ENCODE measurements around the gene TRMT2A.

Gene TRMT2A

DNA sequence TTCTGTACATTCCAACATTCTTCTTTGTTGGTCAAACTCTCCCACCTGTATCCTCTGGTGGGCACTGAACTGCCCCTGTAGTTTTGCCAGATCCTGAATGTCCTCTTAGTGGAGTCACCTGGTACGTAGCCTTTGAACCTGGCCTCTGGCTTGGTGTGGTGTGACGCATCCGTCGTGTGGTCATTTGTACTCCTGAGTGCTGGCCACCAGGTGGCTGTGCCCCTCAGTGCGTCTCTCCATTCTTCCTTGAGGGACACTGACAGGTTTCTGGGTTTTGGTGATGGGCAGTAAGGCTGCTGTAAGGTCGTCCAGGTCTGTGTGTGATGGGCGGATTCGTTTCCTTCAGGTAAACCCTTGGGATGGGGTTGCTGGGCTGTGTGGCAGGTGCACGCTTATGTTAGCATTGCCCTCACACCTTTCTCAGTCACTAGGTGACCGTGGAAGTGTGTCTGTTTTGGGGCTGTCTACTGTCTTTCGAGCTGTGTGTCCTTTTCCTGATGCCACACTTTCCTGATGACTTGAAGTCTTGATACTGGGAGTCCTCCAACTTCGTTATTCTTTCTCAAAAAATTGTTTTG is 14.7 kb downstream of the TRMT2A start:
- Histone ChIP-seq H2AK5ac (ENCODE audit: low read depth, low read length) (no peak overlapping the region), H2BK120ac (ENCODE audit: low read depth, low read length) (no peak overlapping the region), H4K91ac (ENCODE audit: low read depth, low read length, poor library complexity) (no peak overlapping the region), H3K9ac (ENCODE audit: low read depth, low read length, poor library complexity) (no peak overlapping the region), H3K79me1 (ENCODE audit: low read depth, low read length) (peaks cover 12% of the 10 kb centered on the region), H3K23ac (ENCODE audit: low read depth, low read length, poor library complexity) (no peak overlapping the region), H2BK15ac (ENCODE audit: low read length) (no peak overlapping the region), H3K14ac (ENCODE audit: low read length) (no peak overlapping the region), H4K8ac (ENCODE audit: low read depth, low read length) (no peak overlapping the region), H3K9me3 (replicated peaks in 1 of 2; ENCODE audit: control insufficient read depth in 2 of 2, insufficient read depth in 1 of 2, low read depth in 1 of 2, low read length in 2 of 2) (peaks cover 0 to 2% of the 10 kb centered on the region in 2 donors), H3K18ac (ENCODE audit: low read length) (no peak overlapping the region), H3K4me1 (ENCODE audit: control insufficient read depth in 2 of 2, insufficient read depth in 1 of 2, low read depth in 1 of 2, low read length in 2 of 2) (no peaks in the 10 kb centered on the region), H3K4ac (ENCODE audit: low read length) (no peak overlapping the region), H3K27me3 (ENCODE audit: control insufficient read depth in 3 of 3, insufficient read depth in 3 of 3, low read depth in 1 of 3, low read length in 3 of 3) (no peaks in the 10 kb centered on the region), H3K4me3 (ENCODE audit: low read length in 2 of 2) (no peak overlapping the region), H2BK5ac (ENCODE audit: low read length) (no peak overlapping the region), H2AFZ (ENCODE audit: low read length) (no peak overlapping the region), H3K36me3 (replicated peaks in 1 of 2; ENCODE audit: control insufficient read depth in 2 of 2, insufficient read depth in 2 of 2, low read length in 2 of 2) (peaks cover 68 to 96% of the 10 kb centered on the region in 2 donors), H2BK12ac (ENCODE audit: low read length) (no peak overlapping the region), H3K4me2 (ENCODE audit: insufficient read depth, low read length, poor library complexity, severe bottlenecking) (no peak overlapping the region), H3K27ac (replicated peaks; ENCODE audit: low read length) (no peak overlapping the region)
- DNase-seq (ENCODE audit: low spot score) = no peak
- no CpG with 5 or more reads among the region's 12 CpGs for WGBS, 2 donors (ENCODE audit: extremely low coverage in 2 of 2, insufficient read length in 2 of 2, insufficient replicate concordance in 1 of 2)

DNA sequence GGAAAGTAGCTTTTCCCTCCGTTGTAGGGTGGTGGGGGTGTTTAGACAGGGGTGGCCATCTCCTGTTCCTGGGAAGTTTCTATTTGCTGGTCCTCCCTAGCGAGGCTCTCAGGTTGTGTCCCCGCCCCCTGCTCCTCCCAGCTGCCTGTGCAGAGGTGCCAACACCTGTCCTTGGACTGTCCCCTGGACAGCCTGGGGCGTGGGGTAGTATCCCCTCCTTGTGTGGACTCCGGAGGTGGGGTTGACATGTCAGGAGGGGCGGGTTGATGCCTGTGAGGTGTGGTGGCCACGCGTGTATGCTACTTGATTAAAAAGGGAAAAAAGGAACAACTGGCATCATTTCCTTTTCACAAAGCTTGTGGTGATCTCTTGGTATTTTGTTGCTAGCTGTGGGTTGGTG is 15.4 kb downstream of the TRMT2A start:
- H4K91ac ChIP-seq (ENCODE audit: low read depth, low read length, poor library complexity) = no peak overlapping the region
- peaks cover 64 to 96% of the 10 kb centered on the region in 2 donors for H3K36me3 ChIP-seq (replicated peaks in 1 of 2; ENCODE audit: control insufficient read depth in 2 of 2, insufficient read depth in 2 of 2, low read length in 2 of 2)
- no peak for DNase-seq (ENCODE audit: low spot score)
- no peak overlapping the region for H3K4ac ChIP-seq (ENCODE audit: low read length)
- H2BK12ac ChIP-seq (ENCODE audit: low read length) = no peak overlapping the region
- H3K27ac ChIP-seq (replicated peaks; ENCODE audit: low read length) = no peak overlapping the region
- H2BK15ac ChIP-seq (ENCODE audit: low read length) = no peak overlapping the region
- H3K4me2 ChIP-seq (ENCODE audit: insufficient read depth, low read length, poor library complexity, severe bottlenecking) = no peak overlapping the region
- H2BK5ac ChIP-seq (ENCODE audit: low read length) = no peak overlapping the region
- H3K18ac ChIP-seq (ENCODE audit: low read length) = no peak overlapping the region
- no peaks in the 10 kb centered on the region for H3K27me3 ChIP-seq (ENCODE audit: control insufficient read depth in 3 of 3, insufficient read depth in 3 of 3, low read depth in 1 of 3, low read length in 3 of 3)
- H3K14ac ChIP-seq (ENCODE audit: low read length) = no peak overlapping the region
- H3K9ac ChIP-seq (ENCODE audit: low read depth, low read length, poor library complexity) = no peak overlapping the region
- H3K4me1 ChIP-seq (ENCODE audit: control insufficient read depth in 2 of 2, insufficient read depth in 1 of 2, low read depth in 1 of 2, low read length in 2 of 2) = no peaks in the 10 kb centered on the region
- H3K4me3 ChIP-seq (ENCODE audit: low read length in 2 of 2) = no peak overlapping the region
- H3K79me1 ChIP-seq (ENCODE audit: low read depth, low read length) = peaks cover 12% of the 10 kb centered on the region
- H3K9me3 ChIP-seq (replicated peaks in 1 of 2; ENCODE audit: control insufficient read depth in 2 of 2, insufficient read depth in 1 of 2, low read depth in 1 of 2, low read length in 2 of 2) = peaks cover 2 to 4% of the 10 kb centered on the region in 2 donors
- no peak overlapping the region for H2AFZ ChIP-seq (ENCODE audit: low read length)
- H2BK120ac ChIP-seq (ENCODE audit: low read depth, low read length) = no peak overlapping the region
- WGBS, 2 donors (ENCODE audit: extremely low coverage in 2 of 2, insufficient read length in 2 of 2, insufficient replicate concordance in 1 of 2) = no CpG with 5 or more reads among the region's 8 CpGs
- no peak overlapping the region for H2AK5ac ChIP-seq (ENCODE audit: low read depth, low read length)
- H3K23ac ChIP-seq (ENCODE audit: low read depth, low read length, poor library complexity) = peak overlapping the region; percentile 81
- no peak overlapping the region for H4K8ac ChIP-seq (ENCODE audit: low read depth, low read length)

DNA sequence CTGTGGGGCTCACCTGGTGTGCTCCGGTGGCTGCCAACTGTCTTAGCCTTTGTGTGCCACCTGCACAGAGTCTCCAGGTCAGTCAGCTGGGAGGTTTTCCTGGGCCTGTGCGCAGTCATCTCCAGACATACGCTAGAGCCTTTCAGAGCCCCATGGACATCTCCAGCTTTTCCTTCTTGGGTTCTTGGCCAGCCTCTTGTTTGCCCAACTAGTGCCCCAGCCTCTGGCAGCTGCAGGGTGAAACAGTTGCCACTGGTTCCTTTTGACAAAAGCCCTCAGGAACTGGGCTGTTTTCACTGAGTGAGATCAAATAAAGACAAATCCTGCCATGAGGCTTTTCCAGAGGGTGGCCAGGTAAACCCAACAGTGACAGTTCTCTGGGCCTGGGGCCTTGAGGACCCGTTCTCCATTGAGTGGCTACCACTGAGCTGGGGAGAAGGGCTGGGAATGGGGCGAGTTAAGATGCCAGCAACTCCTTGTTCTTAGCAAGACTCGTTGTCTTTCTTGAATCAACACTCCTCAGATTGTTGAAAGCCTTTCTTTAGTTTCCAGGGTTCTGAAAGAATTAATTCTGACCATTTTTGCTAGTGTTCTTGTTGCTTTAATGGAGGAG is 17.8 kb downstream of the TRMT2A start:
- H3K14ac ChIP-seq (ENCODE audit: low read length) = no peak overlapping the region

DNA sequence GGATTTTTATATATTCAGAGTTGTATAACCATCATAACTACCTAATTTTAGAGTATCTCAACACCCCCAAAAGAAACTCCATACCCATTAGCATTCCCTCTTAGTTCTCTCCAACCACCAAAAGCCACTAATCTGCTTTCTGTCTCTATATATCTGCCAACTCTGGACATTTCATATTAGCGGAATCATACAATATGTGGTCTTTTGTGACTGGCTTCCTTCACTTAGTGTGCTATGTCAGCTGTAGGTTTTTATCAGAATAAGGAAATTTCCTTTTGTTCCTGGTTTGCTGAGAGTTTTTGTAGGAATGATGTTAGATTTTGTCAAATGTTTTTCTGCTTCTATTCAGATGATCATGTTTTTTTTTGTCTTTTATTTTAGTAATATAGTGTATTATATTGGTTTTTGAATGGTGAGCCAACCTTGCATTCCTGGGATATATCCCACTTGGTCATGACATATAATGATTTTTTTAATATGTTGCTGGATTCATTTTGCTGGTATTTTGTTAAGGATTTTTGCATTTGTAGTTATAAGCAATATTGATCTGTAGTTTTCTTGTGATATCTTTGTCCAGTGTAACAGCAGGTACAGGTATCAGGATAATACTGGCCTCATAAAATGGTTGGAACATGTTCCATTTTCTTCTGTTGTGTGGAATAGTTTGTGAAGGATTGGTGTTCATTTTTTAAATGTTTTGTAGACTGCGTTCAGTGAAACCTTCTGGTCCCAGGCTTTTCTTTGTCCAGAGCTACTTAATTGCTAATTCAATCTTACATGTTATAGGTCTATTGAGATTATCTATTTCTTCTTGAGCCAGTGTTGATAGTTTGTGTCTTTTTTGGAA is 20.2 kb downstream of the TRMT2A start:
- Histone ChIP-seq H3K27me3 (ENCODE audit: control insufficient read depth in 3 of 3, insufficient read depth in 3 of 3, low read depth in 1 of 3, low read length in 3 of 3) (no peaks in the 10 kb centered on the region), H3K9me3 (replicated peaks in 1 of 2; ENCODE audit: control insufficient read depth in 2 of 2, insufficient read depth in 1 of 2, low read depth in 1 of 2, low read length in 2 of 2) (peaks cover 1 to 12% of the 10 kb centered on the region in 2 donors), H3K9ac (ENCODE audit: low read depth, low read length, poor library complexity) (no peak overlapping the region), H3K18ac (ENCODE audit: low read length) (no peak overlapping the region), H2BK15ac (ENCODE audit: low read length) (no peak overlapping the region), H2BK120ac (ENCODE audit: low read depth, low read length) (no peak overlapping the region), H3K14ac (ENCODE audit: low read length) (no peak overlapping the region), H3K4me1 (ENCODE audit: control insufficient read depth in 2 of 2, insufficient read depth in 1 of 2, low read depth in 1 of 2, low read length in 2 of 2) (no peaks in the 10 kb centered on the region), H3K36me3 (replicated peaks in 1 of 2; ENCODE audit: control insufficient read depth in 2 of 2, insufficient read depth in 2 of 2, low read length in 2 of 2) (peaks cover 72 to 99% of the 10 kb centered on the region in 2 donors), H3K23ac (ENCODE audit: low read depth, low read length, poor library complexity) (no peak overlapping the region), H3K4me2 (ENCODE audit: insufficient read depth, low read length, poor library complexity, severe bottlenecking) (no peak overlapping the region), H3K27ac (replicated peaks; ENCODE audit: low read length) (no peak overlapping the region), H3K4ac (ENCODE audit: low read length) (no peak overlapping the region), H3K79me1 (ENCODE audit: low read depth, low read length) (peaks cover 13% of the 10 kb centered on the region), H2BK5ac (ENCODE audit: low read length) (no peak overlapping the region), H3K4me3 (ENCODE audit: low read length in 2 of 2) (no peak overlapping the region), H4K91ac (ENCODE audit: low read depth, low read length, poor library complexity) (no peak overlapping the region), H2BK12ac (ENCODE audit: low read length) (no peak overlapping the region), H4K8ac (ENCODE audit: low read depth, low read length) (no peak overlapping the region), H2AFZ (ENCODE audit: low read length) (no peak overlapping the region), H2AK5ac (ENCODE audit: low read depth, low read length) (no peak overlapping the region)
- DNase-seq (ENCODE audit: low spot score) = no peak
- WGBS, 2 donors (ENCODE audit: extremely low coverage in 2 of 2, insufficient read length in 2 of 2, insufficient replicate concordance in 1 of 2) = no CpG with 5 or more reads among the region's 2 CpGs

More for the DNA sequence above, 17.8 kb downstream of the TRMT2A start:
- Histone ChIP-seq H3K23ac (ENCODE audit: low read depth, low read length, poor library complexity) (no peak overlapping the region), H3K4ac (ENCODE audit: low read length) (no peak overlapping the region), H3K4me2 (ENCODE audit: insufficient read depth, low read length, poor library complexity, severe bottlenecking) (no peak overlapping the region), H4K91ac (ENCODE audit: low read depth, low read length, poor library complexity) (no peak overlapping the region), H2BK5ac (ENCODE audit: low read length) (no peak overlapping the region), H3K4me1 (ENCODE audit: control insufficient read depth in 2 of 2, insufficient read depth in 1 of 2, low read depth in 1 of 2, low read length in 2 of 2) (no peaks in the 10 kb centered on the region), H4K8ac (ENCODE audit: low read depth, low read length) (no peak overlapping the region), H3K36me3 (replicated peaks in 1 of 2; ENCODE audit: control insufficient read depth in 2 of 2, insufficient read depth in 2 of 2, low read length in 2 of 2) (peaks cover 60 to 97% of the 10 kb centered on the region in 2 donors), H3K79me1 (ENCODE audit: low read depth, low read length) (peaks cover 2% of the 10 kb centered on the region), H3K27ac (replicated peaks; ENCODE audit: low read length) (no peak overlapping the region), H2BK120ac (ENCODE audit: low read depth, low read length) (no peak overlapping the region), H3K18ac (ENCODE audit: low read length) (no peak overlapping the region), H2AK5ac (ENCODE audit: low read depth, low read length) (no peak overlapping the region), H3K9me3 (replicated peaks in 1 of 2; ENCODE audit: control insufficient read depth in 2 of 2, insufficient read depth in 1 of 2, low read depth in 1 of 2, low read length in 2 of 2) (peaks cover 1 to 12% of the 10 kb centered on the region in 2 donors), H2AFZ (ENCODE audit: low read length) (no peak overlapping the region), H3K27me3 (ENCODE audit: control insufficient read depth in 3 of 3, insufficient read depth in 3 of 3, low read depth in 1 of 3, low read length in 3 of 3) (no peaks in the 10 kb centered on the region), H3K9ac (ENCODE audit: low read depth, low read length, poor library complexity) (no peak overlapping the region), H2BK15ac (ENCODE audit: low read length) (no peak overlapping the region), H3K4me3 (ENCODE audit: low read length in 2 of 2) (no peak overlapping the region), H2BK12ac (ENCODE audit: low read length) (no peak overlapping the region)
- DNase-seq (ENCODE audit: low spot score) = no peak
- WGBS, 2 donors (ENCODE audit: extremely low coverage in 2 of 2, insufficient read length in 2 of 2, insufficient replicate concordance in 1 of 2) = no CpG with 5 or more reads among the region's 6 CpGs
